HL-60 (cell line): ENCODE data around the gene MT1X.

Experiments
- CTCF ChIP-seq: IDR thresholded peaks from one replicate; pipeline ENCODE4 v1.5.1; 2011; ENCODE audit warnings: low read length, control low read depth, inconsistent platforms; ENCODE audit not compliant: insufficient read depth
- GABPA ChIP-seq: IDR thresholded peaks from 2 replicates; pipeline ENCODE4 v1.6.1; 2012; ENCODE audit warnings: low read depth
- POLR2AphosphoS5 ChIP-seq: IDR thresholded peaks from 2 replicates; pipeline ENCODE4 v1.6.1; 2012; ENCODE audit warnings: low read depth
- TF ChIP-seq, protein P1 (sequence below): IDR thresholded peaks from 2 replicates; pipeline ENCODE4 v1.6.1; 2012; ENCODE audit warnings: low read depth; ENCODE audit not compliant: insufficient replicate concordance

DNA sequence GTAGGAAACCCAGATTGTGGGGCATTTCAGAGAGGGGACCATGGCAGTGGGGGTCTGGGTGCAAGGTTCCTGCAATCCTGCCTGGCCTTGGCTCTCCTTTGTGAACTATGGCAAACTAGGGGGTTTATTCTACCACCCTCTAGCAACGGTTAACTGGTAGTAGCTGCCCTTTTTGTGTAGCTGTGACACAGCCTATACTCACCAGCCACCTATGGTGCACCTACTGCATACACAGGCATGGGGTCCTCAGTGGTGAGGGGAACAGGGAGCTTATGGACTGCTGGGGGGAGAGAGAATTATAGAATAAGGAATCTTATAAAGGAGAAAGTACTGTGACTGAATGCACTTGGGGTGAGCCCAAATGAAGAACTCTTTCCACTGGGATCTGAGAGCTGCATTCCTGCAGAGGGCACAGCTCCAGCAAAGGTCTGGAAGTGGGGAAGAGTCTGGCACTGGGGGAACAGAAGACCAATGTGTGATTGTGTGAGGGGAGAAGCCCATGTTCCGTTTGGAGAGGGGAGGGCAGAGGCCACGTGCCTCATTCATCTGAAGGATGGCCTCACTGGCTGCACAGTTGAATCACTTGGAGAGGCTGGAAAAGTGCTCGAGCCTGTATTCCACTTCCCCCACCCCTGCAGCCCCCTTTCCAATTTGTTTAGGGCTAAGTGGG is 2.1 kb downstream of the MT1X start:
- TF ChIP-seq CTCF, result no peak
- no peak for TF ChIP-seq POLR2AphosphoS5
- no peak for TF ChIP-seq GABPA
- TF ChIP-seq, protein P1, sequence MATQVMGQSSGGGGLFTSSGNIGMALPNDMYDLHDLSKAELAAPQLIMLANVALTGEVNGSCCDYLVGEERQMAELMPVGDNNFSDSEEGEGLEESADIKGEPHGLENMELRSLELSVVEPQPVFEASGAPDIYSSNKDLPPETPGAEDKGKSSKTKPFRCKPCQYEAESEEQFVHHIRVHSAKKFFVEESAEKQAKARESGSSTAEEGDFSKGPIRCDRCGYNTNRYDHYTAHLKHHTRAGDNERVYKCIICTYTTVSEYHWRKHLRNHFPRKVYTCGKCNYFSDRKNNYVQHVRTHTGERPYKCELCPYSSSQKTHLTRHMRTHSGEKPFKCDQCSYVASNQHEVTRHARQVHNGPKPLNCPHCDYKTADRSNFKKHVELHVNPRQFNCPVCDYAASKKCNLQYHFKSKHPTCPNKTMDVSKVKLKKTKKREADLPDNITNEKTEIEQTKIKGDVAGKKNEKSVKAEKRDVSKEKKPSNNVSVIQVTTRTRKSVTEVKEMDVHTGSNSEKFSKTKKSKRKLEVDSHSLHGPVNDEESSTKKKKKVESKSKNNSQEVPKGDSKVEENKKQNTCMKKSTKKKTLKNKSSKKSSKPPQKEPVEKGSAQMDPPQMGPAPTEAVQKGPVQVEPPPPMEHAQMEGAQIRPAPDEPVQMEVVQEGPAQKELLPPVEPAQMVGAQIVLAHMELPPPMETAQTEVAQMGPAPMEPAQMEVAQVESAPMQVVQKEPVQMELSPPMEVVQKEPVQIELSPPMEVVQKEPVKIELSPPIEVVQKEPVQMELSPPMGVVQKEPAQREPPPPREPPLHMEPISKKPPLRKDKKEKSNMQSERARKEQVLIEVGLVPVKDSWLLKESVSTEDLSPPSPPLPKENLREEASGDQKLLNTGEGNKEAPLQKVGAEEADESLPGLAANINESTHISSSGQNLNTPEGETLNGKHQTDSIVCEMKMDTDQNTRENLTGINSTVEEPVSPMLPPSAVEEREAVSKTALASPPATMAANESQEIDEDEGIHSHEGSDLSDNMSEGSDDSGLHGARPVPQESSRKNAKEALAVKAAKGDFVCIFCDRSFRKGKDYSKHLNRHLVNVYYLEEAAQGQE, result no peak
